H1 (cell line): ENCODE measurements around the gene HOXA11.

Source experiments
- BRCA1 ChIP-seq: IDR thresholded peaks from 2 replicates; pipeline ENCODE4 v1.6.1; 2012; ENCODE audit warnings: low read depth, low read length, improper control_type of control experiment
- CREB1 ChIP-seq: IDR thresholded peaks from 2 replicates; pipeline ENCODE4 v1.6.1; 2012; ENCODE audit warnings: inconsistent platforms
- POLR2A ChIP-seq, 2 experiments: IDR thresholded peaks; 1 replicate in 1 of 2; 2 replicates in 1 of 2; pipeline ENCODE4 v1.6.1; 2011; ENCODE audit warnings: low read depth in 2 of 2, low read length in 2 of 2, mild to moderate bottlenecking in 2 of 2; ENCODE audit errors: control extremely low read depth in 1 of 2
- TF ChIP-seq, protein P1 (sequence below), 3 experiments: IDR thresholded peaks; 1 replicate in 2 of 3; 2 replicates in 1 of 3; pipeline versions ENCODE4 v1.5.1 to v1.6.1; 2011; ENCODE audit warnings: low read length in 3 of 3, mild to moderate bottlenecking in 3 of 3, inconsistent platforms in 2 of 3, low read depth in 1 of 3, moderate library complexity in 1 of 3; ENCODE audit not compliant: insufficient read depth in 1 of 3; ENCODE audit errors: control extremely low read depth in 1 of 3

DNA sequence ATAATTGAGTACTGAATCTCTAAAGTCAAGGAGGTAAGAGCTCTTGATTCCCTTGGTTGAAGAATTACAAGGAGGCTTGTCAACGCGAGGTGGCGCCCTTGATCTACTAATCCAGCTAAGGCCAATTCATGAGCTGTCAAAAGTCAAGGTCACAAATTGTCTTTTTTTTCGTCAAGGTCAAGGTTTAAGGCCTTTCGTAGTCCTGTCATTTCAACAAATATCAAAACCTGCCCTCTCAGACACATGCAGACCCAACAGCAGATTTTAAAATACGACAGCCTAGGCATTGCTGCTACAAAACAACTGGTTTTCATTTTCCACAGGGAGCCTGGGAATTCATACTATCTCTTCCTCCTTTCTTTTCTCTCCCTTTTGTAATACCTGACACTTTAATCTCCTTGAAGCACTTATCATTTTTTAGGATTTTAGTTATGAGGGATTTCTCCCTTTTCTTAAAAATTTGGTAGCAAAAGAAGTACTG lies 11.3 kb upstream of the HOXA11 start:
- TF ChIP-seq POLR2A (IDR thresholded peaks at IDR 0.05; ENCODE audit: control extremely low read depth in 1 of 2, low read depth in 2 of 2, low read length in 2 of 2) = no peak
- no peak for TF ChIP-seq BRCA1
- TF ChIP-seq CREB1 = no peak
- TF ChIP-seq, protein P1, sequence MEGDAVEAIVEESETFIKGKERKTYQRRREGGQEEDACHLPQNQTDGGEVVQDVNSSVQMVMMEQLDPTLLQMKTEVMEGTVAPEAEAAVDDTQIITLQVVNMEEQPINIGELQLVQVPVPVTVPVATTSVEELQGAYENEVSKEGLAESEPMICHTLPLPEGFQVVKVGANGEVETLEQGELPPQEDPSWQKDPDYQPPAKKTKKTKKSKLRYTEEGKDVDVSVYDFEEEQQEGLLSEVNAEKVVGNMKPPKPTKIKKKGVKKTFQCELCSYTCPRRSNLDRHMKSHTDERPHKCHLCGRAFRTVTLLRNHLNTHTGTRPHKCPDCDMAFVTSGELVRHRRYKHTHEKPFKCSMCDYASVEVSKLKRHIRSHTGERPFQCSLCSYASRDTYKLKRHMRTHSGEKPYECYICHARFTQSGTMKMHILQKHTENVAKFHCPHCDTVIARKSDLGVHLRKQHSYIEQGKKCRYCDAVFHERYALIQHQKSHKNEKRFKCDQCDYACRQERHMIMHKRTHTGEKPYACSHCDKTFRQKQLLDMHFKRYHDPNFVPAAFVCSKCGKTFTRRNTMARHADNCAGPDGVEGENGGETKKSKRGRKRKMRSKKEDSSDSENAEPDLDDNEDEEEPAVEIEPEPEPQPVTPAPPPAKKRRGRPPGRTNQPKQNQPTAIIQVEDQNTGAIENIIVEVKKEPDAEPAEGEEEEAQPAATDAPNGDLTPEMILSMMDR (IDR thresholded peaks at IDR 0.05; ENCODE audit: control extremely low read depth in 1 of 3, insufficient read depth in 1 of 3, low read depth in 1 of 3, low read length in 3 of 3) = peak; percentile 9 to 82 (median 76)
